GM12864 (cell line): ENCODE measurements around the gene E2F3.

Source experiments
- DNase-seq: peaks from one replicate; pipeline ENCODE4 v3.0.0-alpha.2; 2011; ENCODE audit warnings: low read depth
- H3K4me3 ChIP-seq: 2 replicates; pipeline ENCODE4 v1.5.1; 2011; ENCODE audit warnings: mild to moderate bottlenecking, low read depth, low read length, control low read depth
- TF ChIP-seq, protein P1 (sequence below): IDR thresholded peaks from 2 replicates; pipeline ENCODE4 v1.5.1; 2011; ENCODE audit warnings: low read depth, mild to moderate bottlenecking, moderate library complexity, low read length, control low read depth, inconsistent platforms; ENCODE audit errors: missing control alignments

The E2F3 gene

GRCh38 chr6:20364327-20364726 lies 37.4 kb upstream of the E2F3 start:
- TF ChIP-seq, protein P1, sequence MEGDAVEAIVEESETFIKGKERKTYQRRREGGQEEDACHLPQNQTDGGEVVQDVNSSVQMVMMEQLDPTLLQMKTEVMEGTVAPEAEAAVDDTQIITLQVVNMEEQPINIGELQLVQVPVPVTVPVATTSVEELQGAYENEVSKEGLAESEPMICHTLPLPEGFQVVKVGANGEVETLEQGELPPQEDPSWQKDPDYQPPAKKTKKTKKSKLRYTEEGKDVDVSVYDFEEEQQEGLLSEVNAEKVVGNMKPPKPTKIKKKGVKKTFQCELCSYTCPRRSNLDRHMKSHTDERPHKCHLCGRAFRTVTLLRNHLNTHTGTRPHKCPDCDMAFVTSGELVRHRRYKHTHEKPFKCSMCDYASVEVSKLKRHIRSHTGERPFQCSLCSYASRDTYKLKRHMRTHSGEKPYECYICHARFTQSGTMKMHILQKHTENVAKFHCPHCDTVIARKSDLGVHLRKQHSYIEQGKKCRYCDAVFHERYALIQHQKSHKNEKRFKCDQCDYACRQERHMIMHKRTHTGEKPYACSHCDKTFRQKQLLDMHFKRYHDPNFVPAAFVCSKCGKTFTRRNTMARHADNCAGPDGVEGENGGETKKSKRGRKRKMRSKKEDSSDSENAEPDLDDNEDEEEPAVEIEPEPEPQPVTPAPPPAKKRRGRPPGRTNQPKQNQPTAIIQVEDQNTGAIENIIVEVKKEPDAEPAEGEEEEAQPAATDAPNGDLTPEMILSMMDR: no peak
- H3K4me3 ChIP-seq: no peak overlapping the region
- no peak for DNase-seq

GRCh38 chr6:20365456-20365855 lies 36.2 kb upstream of the E2F3 start:
- H3K4me3 ChIP-seq: no peak overlapping the region
- DNase-seq: no peak
- TF ChIP-seq, protein P1: no peak

DNA sequence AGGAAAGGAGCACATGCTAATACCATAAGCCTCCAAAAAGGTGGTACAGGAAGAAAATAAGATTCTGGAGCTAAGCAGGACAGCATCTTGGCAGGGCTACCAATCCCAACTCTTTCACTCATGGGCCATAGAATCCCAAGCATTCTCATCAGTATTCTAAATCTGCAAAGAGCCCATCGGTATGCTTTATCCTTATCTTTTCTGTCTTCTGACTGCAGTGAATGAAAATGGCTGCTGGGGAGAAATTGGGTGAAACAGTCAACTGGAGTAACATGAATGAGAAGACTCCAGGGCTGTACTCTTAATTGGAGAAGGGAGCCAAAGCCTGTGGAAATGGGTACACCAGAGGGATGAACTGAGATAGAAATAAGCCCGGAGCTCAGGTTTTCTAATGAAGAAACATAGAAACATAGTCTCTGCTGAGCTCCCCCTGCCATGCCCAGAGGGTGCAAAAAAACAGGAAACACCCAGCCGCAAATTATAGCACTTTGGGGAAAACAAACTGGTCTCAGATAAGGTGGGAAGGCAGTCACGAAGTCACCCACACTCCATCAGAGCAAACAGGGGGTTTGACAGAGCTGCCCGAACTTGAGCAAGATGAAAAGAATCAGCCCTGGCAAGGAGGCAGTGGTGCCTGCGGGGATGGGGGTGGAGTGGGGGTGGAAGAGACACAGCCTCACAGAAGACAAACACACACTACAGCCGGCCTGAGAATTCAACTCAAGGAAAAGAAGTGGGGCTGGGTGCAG lies 35.4 kb upstream of the E2F3 start:
- TF ChIP-seq, protein P1: no peak
- no peak overlapping the region for H3K4me3 ChIP-seq
- DNase-seq: no peak

GRCh38 chr6:20367743-20368485 lies 33.8 kb upstream of the E2F3 start:
- DNase-seq: no peak
- TF ChIP-seq, protein P1: no peak
- H3K4me3 ChIP-seq: no peak overlapping the region

DNA sequence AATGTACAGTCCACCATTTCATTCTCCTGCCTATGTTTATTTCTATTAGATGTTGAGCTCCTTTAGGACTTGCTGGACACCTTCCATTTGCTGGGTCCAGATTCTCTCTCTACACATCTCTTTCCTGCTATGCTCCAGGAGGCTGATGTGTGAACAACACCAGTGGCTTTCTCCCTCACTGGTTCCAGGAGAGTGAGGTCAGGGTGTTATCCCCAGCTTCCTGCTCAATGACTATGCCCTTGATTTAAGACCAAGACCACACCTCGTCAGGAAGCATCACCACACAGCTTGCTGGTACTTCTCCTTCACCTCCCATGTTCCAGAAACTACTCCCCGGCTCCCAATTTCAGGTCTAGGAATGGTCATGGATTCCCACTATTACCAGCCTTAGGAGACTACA lies 31.3 kb upstream of the E2F3 start:
- no peak for DNase-seq
- TF ChIP-seq, protein P1: no peak
- H3K4me3 ChIP-seq: no peak overlapping the region

GRCh38 chr6:20370801-20371200 lies 30.9 kb upstream of the E2F3 start:
- no peak overlapping the region for H3K4me3 ChIP-seq
- TF ChIP-seq, protein P1: no peak
- no peak for DNase-seq

DNA sequence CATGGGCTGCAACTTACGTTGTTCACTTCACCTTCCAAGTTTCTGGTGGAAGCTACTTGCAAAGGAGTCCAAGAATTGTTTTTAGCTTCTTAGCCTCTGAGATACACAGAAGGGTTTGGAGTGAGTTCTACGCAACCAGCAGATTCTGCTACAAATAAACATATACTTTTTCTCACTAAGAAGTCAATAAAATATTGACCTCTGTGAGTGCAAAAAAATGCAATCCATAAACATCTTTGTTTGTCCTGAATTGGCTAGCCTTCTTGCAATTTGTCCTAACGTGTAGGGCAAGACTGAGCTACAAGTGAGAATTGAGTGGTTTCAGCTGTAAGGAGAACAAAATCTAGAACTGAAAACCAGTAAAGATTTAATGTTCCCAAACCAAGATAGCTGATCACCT lies 26.2 kb upstream of the E2F3 start:
- TF ChIP-seq, protein P1: no peak
- DNase-seq: no peak
- no peak overlapping the region for H3K4me3 ChIP-seq
